GM19238 (cell line): Measurements from ENCODE around the gene RCAN1.
A peak's percentile ranks its signal among the peaks of the same experiment; 100 is the strongest.
"Not testable (repeated sequence)": the region's sequence is repeated elsewhere in the genome, so short reads cannot be mapped to it uniquely, and the experiment has no call there.

Experiments
- DNase-seq: peaks from one replicate; pipeline ENCODE4 v3.0.0; 2011; ENCODE audit warnings: low spot score; ENCODE audit not compliant: insufficient read length

Gene RCAN1

GRCh38 chr21:34518301-34518700 lies 96.6 kb downstream of the RCAN1 start:
- DNase-seq: no peak

DNA sequence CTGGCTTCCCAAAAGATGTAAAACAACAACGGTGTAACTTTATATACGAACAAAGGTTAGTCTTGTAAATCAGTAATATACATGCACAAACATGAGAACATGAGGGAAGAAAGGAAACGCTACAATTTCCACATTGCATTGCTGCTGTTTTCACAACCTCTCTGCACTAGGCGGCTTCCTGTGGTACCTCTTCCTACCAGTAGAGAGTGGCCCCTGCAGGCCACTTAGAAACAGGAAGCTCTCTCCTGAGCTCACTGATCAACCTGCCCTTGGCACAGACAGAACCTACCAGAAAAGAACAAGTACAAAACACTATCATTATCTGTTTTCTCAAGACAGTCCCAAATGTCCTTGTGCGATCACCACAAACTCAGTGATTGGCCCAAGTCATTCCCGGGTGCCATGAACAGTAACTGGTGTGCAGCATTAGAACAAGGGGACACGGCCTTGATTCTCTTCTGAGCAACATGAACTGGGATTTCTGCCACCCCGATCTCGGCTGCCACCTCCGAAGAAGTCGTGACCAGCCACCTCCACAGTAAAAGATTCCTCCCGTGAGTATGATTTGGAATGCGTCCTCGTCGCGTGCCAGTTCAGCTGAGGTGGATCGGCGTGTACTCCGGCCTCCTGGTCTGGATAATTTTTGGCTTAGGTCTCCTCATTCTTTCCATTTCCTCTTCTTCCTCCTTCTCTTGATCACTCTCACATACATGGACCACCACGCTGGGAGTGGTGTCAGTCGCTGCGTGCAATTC lies 97.2 kb downstream of the RCAN1 start:
- DNase-seq: no peak

- no peak for DNase-seq
Measured at GRCh38 chr21:34517039-34517438, 97.9 kb downstream of the RCAN1 start.

- DNase-seq: no peak
Measured at GRCh38 chr21:34514576-34515115, 100.3 kb downstream of the RCAN1 start.

DNA sequence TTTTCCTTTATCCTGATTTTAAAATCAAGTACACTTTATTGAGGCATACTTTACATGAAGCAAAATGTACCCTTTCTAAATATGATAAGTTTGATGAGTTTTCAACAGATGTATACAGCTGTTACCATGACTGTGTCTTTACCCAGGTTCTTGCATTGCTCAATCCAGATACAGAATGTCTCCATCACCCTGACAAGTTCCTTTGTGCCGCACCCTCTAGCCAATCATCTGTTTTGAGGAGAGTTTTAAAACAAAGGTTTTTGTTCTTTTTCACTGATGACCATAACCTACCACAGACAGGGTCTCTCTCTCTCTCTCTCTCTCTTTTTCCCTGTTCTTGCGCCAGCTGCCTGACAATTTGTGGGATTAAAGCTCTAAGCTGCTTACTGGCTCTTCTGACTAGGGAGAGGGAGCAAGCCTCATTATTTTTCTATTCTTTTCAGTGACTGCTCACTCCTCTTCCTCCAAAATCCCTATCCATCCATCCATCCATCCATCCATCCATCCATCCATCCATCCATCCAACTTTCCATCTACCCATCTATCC lies 101.7 kb downstream of the RCAN1 start:
- DNase-seq: no peak

- no peak for DNase-seq
Measured at GRCh38 chr21:34511787-34512455, 103.0 kb downstream of the RCAN1 start, which contains the start of gene KCNE1. Gene KCNE1 (minus strand): TSS chr21:34512210. CDS start chr21:34449634, 62,576 bp downstream.

- DNase-seq: no peak
Measured at GRCh38 chr21:34511181-34511580, 103.7 kb downstream of the RCAN1 start.

GRCh38 chr21:34510148-34511142 lies 104.5 kb downstream of the RCAN1 start:
- peak; percentile 38 for DNase-seq

GRCh38 chr21:34509151-34509550 lies 105.8 kb downstream of the RCAN1 start:
- DNase-seq: no peak

DNA sequence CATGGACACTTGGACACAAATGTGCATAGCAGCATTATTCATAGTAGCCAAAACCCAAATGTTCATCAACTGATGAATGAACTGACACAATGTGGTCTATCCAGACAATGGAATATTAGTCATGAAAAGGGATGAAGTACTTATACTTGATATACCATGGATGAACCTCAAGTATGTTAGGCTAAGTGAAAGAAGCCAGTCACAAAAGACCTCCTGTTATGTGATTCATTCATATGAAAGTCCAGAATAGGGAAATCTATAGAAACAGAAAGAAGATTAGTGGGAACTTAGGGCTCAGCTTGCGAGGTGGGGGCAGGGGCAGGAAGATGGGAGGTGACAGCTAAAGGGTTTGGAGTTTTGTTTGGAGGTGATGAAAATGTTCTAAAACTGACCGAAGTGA lies 110.3 kb downstream of the RCAN1 start:
- DNase-seq: no peak

GRCh38 chr21:34502480-34503106 lies 112.3 kb downstream of the RCAN1 start:
- DNase-seq: no peak

GRCh38 chr21:34501716-34502115 lies 113.2 kb downstream of the RCAN1 start:
- DNase-seq: no peak

DNA sequence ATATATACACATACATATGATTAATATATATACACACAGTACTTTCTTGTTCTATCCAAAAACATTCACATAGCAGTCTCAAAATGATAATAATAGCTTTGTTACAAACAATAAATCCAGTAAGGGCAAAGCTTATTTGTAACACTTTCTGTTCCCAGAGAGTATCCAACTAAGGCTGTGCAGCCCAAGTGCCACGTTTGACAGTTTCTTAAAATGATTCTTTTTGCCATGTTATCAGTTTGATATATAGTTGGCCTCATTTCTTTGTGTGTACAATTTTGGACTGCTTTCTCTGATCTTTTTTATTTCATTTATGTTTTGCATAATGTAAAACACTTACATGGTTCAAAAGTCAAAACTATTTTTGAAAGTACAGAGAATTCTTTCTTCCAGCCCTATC lies 114.7 kb downstream of the RCAN1 start:
- no peak for DNase-seq

- DNase-seq: no peak
Measured at GRCh38 chr21:34499116-34499515, 115.8 kb downstream of the RCAN1 start.

GRCh38 chr21:34498623-34499022 lies 116.3 kb downstream of the RCAN1 start:
- DNase-seq: no peak

DNA sequence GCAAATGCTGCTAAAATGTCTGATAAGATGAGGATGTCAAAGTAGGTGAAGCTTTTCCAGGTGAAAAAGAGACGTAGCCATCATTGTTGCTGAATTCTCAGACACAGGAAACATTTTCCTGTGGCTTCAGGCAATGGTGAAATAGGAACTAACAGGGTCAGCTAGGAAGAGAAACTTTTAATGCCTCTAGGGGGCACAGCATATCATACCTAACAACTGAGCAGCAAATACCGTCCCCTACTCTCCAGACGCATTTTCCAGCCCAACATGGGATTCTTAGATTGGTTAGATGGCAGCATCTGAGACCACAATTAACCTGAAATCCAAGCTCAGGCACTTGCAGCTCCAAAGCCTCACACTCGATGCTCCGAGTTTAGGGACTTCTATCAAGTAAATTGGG lies 131.1 kb downstream of the RCAN1 start:
- not testable (repeated sequence) for DNase-seq

GRCh38 chr21:34483435-34483834 lies 131.5 kb downstream of the RCAN1 start:
- DNase-seq: not testable (repeated sequence)

DNA sequence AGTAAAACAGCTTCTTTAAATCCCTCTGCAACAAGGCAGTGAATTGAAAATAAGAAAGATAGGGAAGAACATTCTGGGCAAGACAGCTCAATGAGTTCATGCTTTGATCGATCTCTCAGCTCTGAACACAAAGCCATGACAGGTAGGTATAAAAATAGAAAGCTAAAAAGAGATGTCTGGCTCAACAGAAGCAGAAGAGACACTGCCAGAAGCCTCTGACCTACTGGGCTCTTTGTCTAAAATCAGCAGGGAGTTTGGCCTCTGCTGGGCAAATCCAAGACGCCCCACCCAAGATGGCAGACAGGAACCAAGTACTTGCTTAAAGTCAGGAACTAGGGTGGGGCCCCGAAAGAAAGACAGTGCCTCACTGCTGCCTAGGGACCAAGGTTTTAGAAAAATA lies 147.6 kb downstream of the RCAN1 start:
- not testable (repeated sequence) for DNase-seq
